ENCODE data around the gene MAPK13. TPM values are rescaled to one million over a fixed set of nuclear protein-coding genes. Genes with fewer than 3 reads are reported as not detected.

Gene MAPK13
- total RNA-seq, 1 donor from 2014 or later: 1.0 TPM

DNA sequence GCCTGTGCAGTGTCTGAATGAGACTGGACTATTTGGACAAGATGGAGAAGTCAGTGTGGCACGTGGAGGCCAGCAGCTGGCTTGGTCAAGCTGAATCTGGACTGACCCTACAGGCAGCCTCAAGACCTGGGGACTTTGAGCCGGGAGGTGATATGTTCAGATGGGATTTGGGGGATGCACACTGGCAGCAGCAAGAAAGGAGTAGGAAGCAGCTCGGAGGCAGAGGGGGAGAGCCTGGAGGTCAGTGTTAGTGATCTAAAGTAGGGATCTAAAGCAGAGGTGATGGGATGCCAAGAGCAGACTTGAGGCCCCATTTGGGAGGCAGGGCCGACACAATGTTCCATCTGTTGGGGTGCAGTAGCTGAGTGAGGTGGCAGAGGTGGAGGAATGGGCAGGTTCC lies 2.8 kb downstream of the MAPK13 start:
- Mint-ChIP-seq H3K4me1 (ENCODE audit: low read depth) (peaks cover 10% of the 10 kb centered on the region), H3K4me3 (ENCODE audit: unreplicated experiment) (no peak overlapping the region), H3K27ac (ENCODE audit: unreplicated experiment) (no peak overlapping the region), H3K36me3 (ENCODE audit: low read depth) (no peaks in the 10 kb centered on the region), H3K9me3 (ENCODE audit: low read depth) (no peaks in the 10 kb centered on the region), H3K27me3 (ENCODE audit: low read depth) (no peaks in the 10 kb centered on the region)
- DNase-seq (ENCODE audit: low spot score): no peak
- TF ChIP-seq, protein P1, sequence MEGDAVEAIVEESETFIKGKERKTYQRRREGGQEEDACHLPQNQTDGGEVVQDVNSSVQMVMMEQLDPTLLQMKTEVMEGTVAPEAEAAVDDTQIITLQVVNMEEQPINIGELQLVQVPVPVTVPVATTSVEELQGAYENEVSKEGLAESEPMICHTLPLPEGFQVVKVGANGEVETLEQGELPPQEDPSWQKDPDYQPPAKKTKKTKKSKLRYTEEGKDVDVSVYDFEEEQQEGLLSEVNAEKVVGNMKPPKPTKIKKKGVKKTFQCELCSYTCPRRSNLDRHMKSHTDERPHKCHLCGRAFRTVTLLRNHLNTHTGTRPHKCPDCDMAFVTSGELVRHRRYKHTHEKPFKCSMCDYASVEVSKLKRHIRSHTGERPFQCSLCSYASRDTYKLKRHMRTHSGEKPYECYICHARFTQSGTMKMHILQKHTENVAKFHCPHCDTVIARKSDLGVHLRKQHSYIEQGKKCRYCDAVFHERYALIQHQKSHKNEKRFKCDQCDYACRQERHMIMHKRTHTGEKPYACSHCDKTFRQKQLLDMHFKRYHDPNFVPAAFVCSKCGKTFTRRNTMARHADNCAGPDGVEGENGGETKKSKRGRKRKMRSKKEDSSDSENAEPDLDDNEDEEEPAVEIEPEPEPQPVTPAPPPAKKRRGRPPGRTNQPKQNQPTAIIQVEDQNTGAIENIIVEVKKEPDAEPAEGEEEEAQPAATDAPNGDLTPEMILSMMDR (IDR thresholded peaks at IDR 0.05): no peak

DNA sequence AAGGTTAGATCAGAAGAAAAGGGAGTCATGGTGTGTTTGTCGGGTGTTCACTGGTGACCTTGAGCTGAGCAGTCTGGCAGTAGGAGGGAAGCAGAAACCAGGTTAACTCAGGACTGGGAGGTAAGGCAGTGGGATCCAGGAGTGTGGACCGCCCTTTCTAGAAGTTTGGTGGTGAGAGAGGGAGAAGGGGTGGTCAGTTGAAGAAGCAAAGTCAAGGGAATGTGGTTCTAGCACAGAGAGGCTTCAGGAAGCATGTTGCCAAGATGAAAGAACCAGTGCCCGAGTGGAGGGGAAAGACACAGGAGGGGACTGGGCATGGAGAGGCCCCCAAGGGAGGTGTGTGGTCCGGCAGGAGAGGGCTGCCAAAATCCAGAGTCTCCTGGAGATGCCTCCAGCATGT lies 3.6 kb downstream of the MAPK13 start:
- Mint-ChIP-seq H3K9me3 (ENCODE audit: low read depth) (no peaks in the 10 kb centered on the region), H3K36me3 (ENCODE audit: low read depth) (no peaks in the 10 kb centered on the region), H3K4me1 (ENCODE audit: low read depth) (peaks cover 10% of the 10 kb centered on the region), H3K27ac (ENCODE audit: unreplicated experiment) (no peak overlapping the region), H3K27me3 (ENCODE audit: low read depth) (no peaks in the 10 kb centered on the region), H3K4me3 (ENCODE audit: unreplicated experiment) (no peak overlapping the region)
- DNase-seq (ENCODE audit: low spot score): no peak
- TF ChIP-seq, protein P1 (IDR thresholded peaks at IDR 0.05): no peak

DNA sequence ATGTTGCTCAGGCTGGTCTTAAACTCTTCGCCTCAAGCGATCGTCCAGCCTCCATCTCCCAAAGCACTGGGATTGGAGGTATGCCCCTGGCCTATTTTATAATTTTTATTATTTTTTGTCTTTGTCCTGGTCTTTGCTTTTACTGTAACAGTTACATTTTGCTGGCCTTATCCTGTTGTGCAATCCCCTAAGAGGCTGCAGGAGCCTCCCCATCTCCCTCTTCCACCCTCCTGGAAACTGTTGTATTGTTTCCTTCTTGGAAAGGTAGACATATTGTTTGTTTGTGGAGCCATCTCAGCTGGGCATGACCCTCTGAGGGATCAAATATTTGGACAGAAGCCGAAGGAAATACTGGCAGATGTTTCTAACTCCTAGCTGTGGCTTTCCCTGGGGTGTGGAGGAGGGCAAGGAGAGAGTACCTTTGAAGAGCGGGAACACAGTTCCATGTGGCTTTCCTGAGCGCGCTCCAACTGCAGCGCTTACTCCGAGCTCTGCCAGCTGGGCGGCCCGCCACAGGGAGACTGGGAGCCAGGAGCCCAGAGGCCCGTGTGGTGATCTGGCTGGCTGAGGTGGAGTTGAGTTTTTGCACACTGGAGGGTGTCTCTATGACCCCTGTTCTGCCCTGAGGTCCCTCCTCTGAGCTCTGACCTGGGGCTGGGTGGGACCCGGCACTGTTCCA lies 4.9 kb downstream of the MAPK13 start:
- no peak overlapping the region for H3K27ac Mint-ChIP-seq (ENCODE audit: unreplicated experiment)
- peaks cover 5% of the 10 kb centered on the region for H3K4me1 Mint-ChIP-seq (ENCODE audit: low read depth)
- H3K27me3 Mint-ChIP-seq (ENCODE audit: low read depth): no peaks in the 10 kb centered on the region
- H3K4me3 Mint-ChIP-seq (ENCODE audit: unreplicated experiment): no peak overlapping the region
- no peaks in the 10 kb centered on the region for H3K9me3 Mint-ChIP-seq (ENCODE audit: low read depth)
- no peaks in the 10 kb centered on the region for H3K36me3 Mint-ChIP-seq (ENCODE audit: low read depth)
- TF ChIP-seq, protein P1 (IDR thresholded peaks at IDR 0.05): no peak
- no peak for DNase-seq (ENCODE audit: low spot score)

DNA sequence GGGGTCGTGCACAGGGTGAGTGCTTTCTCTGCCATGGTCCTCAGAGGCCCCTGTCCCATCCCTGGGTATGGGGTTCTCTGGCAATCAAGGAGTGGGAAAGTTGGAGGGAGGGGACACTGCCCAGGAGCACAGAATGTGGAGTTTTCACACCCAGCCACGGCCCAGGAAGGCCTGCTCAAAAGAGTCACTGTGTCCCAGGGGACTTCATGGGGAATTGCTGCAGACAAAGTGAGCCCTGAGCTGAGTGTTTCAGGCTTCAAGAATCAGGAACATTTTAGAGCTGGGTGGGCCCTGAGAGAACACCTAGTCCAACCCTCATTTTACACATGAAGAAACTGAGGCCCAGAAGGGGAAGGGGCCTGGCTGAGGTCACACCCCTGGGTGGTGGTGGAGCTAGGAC lies 5.7 kb downstream of the MAPK13 start:
- Mint-ChIP-seq H3K4me1 (ENCODE audit: low read depth) (peaks cover 5% of the 10 kb centered on the region), H3K36me3 (ENCODE audit: low read depth) (no peaks in the 10 kb centered on the region), H3K4me3 (ENCODE audit: unreplicated experiment) (no peak overlapping the region), H3K27ac (ENCODE audit: unreplicated experiment) (no peak overlapping the region), H3K9me3 (ENCODE audit: low read depth) (no peaks in the 10 kb centered on the region), H3K27me3 (ENCODE audit: low read depth) (no peaks in the 10 kb centered on the region)
- TF ChIP-seq, protein P1 (IDR thresholded peaks at IDR 0.05): no peak
- no peak for DNase-seq (ENCODE audit: low spot score)

DNA sequence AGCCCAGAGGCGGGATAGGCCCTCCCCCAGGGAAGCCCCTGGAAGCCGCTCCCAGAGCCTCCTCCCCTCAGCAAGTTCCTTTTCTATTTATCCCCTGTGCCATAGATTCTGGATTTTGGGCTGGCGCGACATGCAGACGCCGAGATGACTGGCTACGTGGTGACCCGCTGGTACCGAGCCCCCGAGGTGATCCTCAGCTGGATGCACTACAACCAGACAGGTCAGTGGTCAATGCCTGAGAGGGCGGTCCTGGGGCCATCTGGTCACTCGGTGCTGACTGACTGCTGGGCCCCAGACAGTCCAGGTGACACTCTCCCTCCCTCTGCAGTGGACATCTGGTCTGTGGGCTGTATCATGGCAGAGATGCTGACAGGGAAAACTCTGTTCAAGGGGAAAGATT lies 6.2 kb downstream of the MAPK13 start:
- DNase-seq (ENCODE audit: low spot score): no peak
- H3K4me3 Mint-ChIP-seq (ENCODE audit: unreplicated experiment): no peak overlapping the region
- H3K9me3 Mint-ChIP-seq (ENCODE audit: low read depth): no peaks in the 10 kb centered on the region
- H3K36me3 Mint-ChIP-seq (ENCODE audit: low read depth): no peaks in the 10 kb centered on the region
- H3K4me1 Mint-ChIP-seq (ENCODE audit: low read depth): peaks cover 3% of the 10 kb centered on the region
- TF ChIP-seq, protein P1 (IDR thresholded peaks at IDR 0.05): no peak
- H3K27me3 Mint-ChIP-seq (ENCODE audit: low read depth): no peaks in the 10 kb centered on the region
- H3K27ac Mint-ChIP-seq (ENCODE audit: unreplicated experiment): no peak overlapping the region

Data from chondrocyte (in vitro differentiated cells).